Ramos (cell line): Measurements from ENCODE around the gene TMED10.
"Not testable (repeated sequence)": the region's sequence is repeated elsewhere in the genome, so short reads cannot be mapped to it uniquely, and the experiment has no call there.

ENCODE experiments used
- in situ Hi-C: fragments of 300-500 bp; cut with MboI; formaldehyde crosslinking; loops from one replicate; pipeline ENCODE4 v1.14.3; 2022; ENCODE audit warnings: low sequenced_read_pairs; ENCODE audit not compliant: unreplicated experiment

Gene TMED10

GRCh38 chr14:75164809-75165208, 11.6 kb downstream of the TMED10 start:
- in situ Hi-C loops: no loop called here

- in situ Hi-C loops: no loop called here
These were observed 12.7 kb downstream of the TMED10 start for GRCh38 chr14:75163677-75164076.

- in situ Hi-C loops: no loop called here
These were observed 13.8 kb downstream of the TMED10 start for GRCh38 chr14:75162631-75163030.

- in situ Hi-C loops: no loop called here
These were observed 17.4 kb downstream of the TMED10 start for GRCh38 chr14:75158843-75159614.

- in situ Hi-C loops: no loop called here
These were observed 19.5 kb downstream of the TMED10 start for GRCh38 chr14:75156901-75157300.

- in situ Hi-C loops: no loop called here
These were observed 20.3 kb downstream of the TMED10 start for GRCh38 chr14:75156111-75156510.

GRCh38 chr14:75155169-75155568, 21.2 kb downstream of the TMED10 start:
- in situ Hi-C loops: no loop called here

GRCh38 chr14:75153295-75153694, 23.1 kb downstream of the TMED10 start:
- in situ Hi-C loops: no loop called here

- in situ Hi-C loops: no loop called here
These were observed 24.6 kb downstream of the TMED10 start for GRCh38 chr14:75151851-75152250.

GRCh38 chr14:75150637-75151036, 25.8 kb downstream of the TMED10 start:
- in situ Hi-C loops: not testable (repeated sequence)

GRCh38 chr14:75150150-75150549, 26.3 kb downstream of the TMED10 start:
- in situ Hi-C loops: no loop called here

GRCh38 chr14:75147423-75148071, 28.9 kb downstream of the TMED10 start:
- in situ Hi-C loops: no loop called here

GRCh38 chr14:75144944-75145343, 31.5 kb downstream of the TMED10 start:
- in situ Hi-C loops: no loop called here

GRCh38 chr14:75143761-75144527, 32.5 kb downstream of the TMED10 start:
- in situ Hi-C loops: no loop called here

GRCh38 chr14:75142494-75142893, 33.9 kb downstream of the TMED10 start:
- in situ Hi-C loops: no loop called here

GRCh38 chr14:75141967-75142366, 34.4 kb downstream of the TMED10 start:
- in situ Hi-C loops: no loop called here

- in situ Hi-C loops: no loop called here
These were observed 35.4 kb downstream of the TMED10 start for GRCh38 chr14:75141062-75141461.

- in situ Hi-C loops: no loop called here
These were observed 35.8 kb downstream of the TMED10 start for GRCh38 chr14:75140620-75141019.

GRCh38 chr14:75139185-75139584, 37.2 kb downstream of the TMED10 start:
- in situ Hi-C loops: no loop called here

GRCh38 chr14:75138492-75138891, 37.9 kb downstream of the TMED10 start:
- in situ Hi-C loops: no loop called here

GRCh38 chr14:75134644-75135043, 41.8 kb downstream of the TMED10 start:
- in situ Hi-C loops: loop anchor here (5.0 kb wide), 1 partner anchor 168 kb away; no protein-coding TSS in a partner anchor
